CD4-positive, alpha-beta T cell treated with Interleukin-21 for 1 hour (primary cell): Measurements from ENCODE around the gene ACAP2.
"Not testable (repeated sequence)": the region's sequence is repeated elsewhere in the genome, so short reads cannot be mapped to it uniquely, and the experiment has no call there.

Experiments used
- DNase-seq: peaks from one replicate; pipeline ENCODE4 v3.0.0-alpha.2; 2020

The ACAP2 gene, protein sequence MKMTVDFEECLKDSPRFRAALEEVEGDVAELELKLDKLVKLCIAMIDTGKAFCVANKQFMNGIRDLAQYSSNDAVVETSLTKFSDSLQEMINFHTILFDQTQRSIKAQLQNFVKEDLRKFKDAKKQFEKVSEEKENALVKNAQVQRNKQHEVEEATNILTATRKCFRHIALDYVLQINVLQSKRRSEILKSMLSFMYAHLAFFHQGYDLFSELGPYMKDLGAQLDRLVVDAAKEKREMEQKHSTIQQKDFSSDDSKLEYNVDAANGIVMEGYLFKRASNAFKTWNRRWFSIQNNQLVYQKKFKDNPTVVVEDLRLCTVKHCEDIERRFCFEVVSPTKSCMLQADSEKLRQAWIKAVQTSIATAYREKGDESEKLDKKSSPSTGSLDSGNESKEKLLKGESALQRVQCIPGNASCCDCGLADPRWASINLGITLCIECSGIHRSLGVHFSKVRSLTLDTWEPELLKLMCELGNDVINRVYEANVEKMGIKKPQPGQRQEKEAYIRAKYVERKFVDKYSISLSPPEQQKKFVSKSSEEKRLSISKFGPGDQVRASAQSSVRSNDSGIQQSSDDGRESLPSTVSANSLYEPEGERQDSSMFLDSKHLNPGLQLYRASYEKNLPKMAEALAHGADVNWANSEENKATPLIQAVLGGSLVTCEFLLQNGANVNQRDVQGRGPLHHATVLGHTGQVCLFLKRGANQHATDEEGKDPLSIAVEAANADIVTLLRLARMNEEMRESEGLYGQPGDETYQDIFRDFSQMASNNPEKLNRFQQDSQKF

DNA sequence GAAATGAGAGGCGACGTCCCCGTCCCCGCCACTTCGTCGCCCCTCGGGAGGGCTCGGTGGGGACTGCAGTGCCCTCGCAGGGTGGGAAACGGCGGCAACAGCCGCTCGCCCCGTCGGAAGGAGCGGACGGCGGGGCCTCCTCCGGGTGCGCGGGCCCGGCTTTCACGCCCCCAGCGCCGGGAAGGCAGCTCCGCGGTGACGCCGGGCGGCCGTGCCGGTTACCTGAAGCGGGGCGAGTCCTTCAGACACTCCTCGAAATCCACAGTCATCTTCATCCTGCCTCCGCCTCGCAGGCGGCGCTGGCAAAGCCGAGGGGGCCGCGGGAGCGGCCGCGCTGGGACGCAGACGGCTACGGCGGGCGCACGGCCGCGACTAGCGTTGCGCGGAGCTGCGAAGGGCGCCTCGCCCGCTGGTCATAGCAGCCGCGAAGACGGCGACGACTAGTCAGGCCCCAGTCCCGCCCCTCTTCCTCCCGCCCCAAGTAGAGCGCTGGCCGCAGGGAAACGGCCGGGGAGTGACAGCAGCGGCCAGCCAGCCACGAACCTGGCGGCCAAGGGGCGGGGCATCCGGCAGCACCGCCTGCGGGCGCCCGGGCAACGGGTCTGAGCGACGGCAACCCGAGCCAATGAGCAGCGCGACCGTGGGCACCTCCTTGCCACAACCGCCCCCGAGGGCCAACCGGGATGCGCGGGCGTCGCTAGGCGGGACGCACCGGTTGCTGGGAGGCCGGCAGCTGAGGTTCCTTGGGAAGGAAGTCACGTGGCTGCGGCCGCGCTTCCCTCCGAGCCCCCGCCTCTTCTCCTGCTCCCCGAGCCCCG is at the start of gene ACAP2:
Gene ACAP2, minus strand, starts transcription at position 448 of the 818 bp plus-strand sequence. Its CDS starts 173 bp downstream, at position 275.
- peak; percentile 99 for DNase-seq

DNA sequence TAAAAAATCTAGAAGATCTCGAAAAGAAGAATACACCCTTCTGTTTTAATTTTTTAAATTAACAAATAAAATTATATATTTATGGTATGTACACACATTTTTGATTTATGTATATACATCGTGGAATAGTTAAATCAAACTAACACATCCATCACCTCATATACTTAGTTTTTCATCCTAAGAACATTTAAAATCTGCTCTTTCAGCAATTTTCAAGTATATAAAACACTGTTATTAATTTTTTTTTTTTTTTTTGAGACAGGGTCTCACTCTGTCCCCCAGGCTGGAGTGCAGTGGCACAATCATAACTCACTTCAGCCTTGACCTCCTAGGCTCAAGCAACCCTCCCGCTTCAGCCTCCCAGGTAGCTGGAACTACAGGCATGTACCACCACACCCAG is 32.8 kb upstream of the ACAP2 start:
- no peak for DNase-seq

DNA sequence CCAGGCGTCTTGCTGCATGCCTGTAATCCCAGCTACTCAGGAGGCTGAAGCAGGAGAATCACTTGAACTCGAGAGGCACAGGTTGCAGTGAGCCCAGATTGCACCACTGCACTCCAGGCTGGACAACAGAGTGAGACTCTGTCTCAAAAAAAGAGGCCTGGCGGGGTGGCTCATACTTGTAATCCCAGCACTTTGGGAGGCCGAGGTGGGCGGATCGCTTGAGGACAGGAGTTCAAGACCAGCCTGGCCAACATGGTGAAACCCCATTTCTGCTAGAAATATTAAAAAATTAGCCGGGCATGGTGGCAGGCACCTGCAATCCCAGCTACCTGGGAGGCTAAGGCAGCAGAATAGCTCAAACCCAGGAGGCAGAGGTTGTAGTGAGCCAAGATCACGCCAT is 32.3 kb upstream of the ACAP2 start:
- not testable (repeated sequence) for DNase-seq

DNA sequence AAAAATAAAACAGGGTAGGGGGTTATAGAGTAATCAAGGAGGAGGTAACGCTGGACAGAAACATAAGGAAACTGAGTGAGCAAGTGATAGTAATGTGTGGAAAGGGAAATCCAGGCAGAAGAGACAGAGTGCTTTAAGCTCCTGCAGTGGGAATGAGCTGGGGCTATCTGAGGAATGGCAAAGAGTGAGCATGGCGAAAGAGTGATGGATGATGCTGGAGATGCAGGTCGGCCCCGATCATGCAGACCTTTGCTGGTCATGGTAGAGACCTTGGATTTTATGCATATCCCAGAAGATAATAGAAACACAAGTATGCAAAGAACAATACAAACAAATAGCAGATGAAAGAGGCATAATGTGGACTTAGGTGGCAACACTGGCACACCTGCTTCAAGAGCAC is 26.0 kb upstream of the ACAP2 start:
- no peak for DNase-seq

DNA sequence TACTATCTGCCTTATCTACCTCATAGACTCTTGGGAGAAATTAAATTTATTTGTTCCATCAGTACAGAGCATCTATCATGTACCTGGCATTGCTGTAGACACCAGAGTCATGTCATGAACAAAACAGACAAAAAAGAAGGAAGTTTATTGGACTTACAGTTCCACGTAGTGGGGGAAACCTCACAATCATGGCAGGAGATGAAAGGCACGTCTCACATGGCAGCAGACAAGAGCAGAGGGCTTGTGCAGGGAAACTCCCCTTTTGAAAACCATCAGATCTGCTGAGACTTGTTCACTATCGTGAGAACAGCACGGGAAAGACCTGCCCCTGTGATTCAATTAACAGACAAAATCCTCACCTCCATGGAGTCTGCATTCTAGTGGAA is 25.6 kb upstream of the ACAP2 start:
- no peak for DNase-seq

DNA sequence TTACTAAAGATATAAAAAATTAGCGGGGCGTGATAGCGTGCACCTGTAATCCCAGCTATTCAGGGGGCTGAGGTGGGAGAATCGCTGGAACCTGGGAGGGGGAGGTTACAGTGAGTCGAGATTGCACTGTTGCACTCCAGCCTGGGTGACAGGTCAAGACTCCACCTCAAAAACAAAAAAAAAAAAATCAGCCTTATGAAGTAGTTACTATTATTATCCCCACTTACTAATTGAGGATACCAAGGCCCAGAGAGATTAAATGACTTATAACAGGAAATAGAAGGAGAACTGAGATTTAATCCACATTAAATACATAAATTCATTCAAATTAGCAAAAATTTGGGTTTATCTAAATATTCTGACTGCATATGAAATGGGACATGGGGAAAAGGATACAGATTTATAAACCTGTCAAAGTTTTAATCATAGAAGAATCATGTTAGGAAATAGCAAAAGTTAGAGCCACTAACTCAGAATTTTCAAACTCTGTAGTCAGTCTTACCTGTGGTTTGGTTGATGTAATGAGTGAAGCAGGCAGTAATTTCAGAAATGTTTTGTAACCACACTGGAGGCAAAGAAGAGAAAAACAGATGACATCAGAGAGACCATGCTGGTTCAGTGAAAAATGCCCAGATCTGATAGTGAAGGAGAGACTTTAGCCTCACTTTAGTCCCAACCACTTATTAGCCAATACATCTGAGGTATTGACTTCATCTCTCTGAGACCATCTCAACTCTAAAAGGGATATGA is 25.0 kb upstream of the ACAP2 start:
- DNase-seq, result no peak

DNA sequence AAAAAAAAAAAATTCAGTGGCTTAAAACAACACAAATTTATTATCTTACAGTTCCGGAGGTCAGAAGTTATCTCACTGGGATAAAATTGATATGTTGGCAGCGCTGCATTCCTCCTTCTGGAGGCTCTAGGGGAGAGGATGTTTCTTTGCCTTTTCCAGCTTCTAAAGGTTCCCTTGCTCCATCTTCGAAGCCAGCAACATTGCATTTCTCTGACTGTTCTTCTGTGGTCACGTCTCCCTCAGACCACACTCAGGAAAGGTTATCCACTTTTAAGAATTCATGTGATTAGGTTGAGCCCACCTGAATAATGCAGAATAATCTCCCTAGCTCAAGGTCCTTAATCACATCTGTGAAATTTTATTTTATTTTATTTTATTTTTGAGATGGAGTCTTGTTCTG is 23.4 kb upstream of the ACAP2 start:
- no peak for DNase-seq

DNA sequence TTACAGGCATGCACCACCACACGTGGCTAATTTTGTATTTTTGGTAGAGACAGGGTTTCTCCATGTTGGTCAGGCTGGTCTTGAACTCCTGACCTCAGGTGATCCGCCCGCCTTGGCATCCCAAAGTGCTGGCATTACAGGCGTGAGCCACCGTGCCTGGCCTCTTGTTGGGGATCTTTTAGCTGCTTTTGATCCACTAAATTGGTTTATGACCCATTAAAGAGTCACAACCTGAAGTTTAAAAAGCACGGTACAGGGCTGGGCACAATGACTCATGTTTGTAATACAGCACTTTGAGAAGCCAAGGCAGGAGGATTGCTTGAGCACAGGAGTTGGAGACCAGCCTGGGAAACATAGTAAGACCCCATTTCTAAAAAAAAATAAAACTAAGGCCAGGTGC is 20.1 kb upstream of the ACAP2 start:
- DNase-seq, result not testable (repeated sequence)

DNA sequence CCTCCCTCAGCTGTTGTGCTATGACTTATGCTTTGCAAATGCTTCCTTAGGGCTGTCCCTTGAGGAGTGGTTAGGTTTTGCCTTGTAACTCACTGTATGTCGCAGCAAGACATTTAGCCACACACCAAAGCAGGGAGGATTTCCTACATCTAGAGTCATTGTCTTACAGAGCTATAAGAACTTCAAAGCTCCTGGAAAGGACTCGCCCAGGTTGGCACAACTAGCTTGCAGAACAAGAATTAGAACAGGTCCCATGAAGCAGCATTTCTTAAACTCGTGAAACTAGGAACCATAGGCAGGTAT is 19.4 kb upstream of the ACAP2 start:
- DNase-seq, result no peak

DNA sequence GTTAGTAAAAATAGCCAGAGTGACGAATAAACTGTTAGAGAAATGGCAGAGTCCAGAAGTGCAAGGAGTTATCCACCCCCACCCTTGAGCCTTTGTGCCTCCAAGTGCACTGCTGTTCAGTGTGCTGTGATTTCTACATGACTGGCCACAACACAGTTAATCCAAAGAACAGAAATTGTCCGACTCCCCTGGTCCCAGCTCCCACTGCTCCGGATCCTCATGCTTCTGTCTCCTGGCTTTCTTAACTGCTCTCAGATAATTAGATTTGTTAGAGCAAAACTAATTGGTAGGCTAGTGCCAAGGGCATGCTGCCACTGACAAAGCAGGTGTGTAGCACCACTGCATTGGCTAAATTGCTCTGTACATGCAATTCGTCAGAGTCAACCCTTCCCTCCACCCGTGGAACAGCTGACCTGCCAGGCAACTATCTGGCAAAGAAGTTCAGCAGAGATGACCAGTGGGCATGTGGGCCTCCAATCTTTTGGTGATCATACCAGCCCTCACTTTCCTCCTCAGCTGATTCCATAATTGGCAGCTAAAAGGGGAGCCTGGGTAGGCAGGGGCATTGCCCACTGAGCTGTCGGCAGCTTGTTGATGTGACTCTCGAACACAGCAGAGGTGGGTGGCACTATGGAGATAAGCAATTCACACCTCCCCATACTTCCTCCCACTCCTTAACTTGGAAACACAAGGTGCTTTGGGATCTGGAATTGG is 18.9 kb upstream of the ACAP2 start:
- DNase-seq, result no peak

DNA sequence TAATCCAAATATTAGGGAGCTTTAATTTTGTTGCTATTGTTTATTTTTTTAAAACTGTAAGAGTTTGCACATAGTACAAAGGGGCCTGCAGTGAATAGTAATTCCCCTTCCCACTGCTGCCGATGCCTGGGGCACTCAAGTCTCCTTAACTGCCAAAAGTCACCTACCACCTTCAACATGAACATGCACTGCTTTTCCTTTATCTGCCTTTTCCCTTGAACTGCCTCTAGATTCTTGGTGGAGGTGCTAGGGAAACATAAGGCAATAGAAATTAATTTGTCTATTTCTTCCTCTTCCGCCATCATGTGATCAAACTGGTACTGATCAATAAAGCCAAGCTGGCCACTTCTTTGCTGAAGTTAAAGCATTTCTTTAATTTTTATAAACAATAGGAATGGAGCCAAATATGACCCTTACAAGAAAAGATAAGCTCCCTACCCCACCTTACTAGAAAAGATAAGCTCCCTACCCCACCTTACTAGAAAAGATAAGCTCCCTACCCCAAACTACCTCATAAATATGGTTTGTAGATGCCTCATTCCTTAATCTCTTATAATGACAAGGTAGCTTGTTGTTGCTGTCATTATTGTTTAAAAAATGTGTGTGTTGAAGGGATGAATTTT is 17.4 kb upstream of the ACAP2 start:
- no peak for DNase-seq

DNA sequence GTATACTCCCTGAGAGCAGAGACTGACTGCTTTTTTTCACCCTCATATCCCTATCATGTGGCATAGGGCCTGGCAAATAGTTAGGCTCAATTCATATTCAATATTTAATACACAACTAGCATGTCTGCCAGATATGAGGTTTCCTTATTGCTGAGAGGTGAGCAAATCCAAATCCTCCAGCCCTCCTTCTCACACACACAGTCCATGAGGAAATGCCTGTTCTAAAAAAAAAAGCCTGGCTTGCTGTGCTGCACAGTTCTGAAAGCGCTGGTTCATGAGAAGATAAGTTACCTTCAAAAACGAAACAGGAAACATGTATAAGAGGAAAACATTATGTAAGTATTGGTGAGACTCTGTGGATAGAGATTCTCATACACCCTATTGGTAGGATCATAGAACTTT is 15.5 kb upstream of the ACAP2 start:
- peak; percentile 42 for DNase-seq

DNA sequence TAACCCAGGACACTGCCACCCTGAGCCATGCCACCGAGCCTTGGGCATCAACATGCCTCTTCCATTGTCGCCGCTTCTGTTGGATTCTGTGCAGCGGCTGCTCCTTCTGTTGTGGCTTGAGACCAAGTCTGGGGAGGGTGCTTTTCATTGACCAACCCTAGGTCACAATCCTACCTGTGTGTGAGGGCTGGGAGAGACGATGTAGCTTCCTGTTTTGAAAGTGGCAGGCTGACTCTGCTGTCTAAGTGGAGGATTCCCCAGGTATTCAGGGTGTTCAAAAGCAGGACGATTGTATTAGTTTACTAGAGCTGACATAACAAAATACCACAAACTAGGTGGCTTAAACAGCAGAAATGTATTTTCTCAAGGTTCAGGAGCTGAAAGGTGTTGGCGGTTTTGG is 13.0 kb upstream of the ACAP2 start:
- DNase-seq, result no peak

DNA sequence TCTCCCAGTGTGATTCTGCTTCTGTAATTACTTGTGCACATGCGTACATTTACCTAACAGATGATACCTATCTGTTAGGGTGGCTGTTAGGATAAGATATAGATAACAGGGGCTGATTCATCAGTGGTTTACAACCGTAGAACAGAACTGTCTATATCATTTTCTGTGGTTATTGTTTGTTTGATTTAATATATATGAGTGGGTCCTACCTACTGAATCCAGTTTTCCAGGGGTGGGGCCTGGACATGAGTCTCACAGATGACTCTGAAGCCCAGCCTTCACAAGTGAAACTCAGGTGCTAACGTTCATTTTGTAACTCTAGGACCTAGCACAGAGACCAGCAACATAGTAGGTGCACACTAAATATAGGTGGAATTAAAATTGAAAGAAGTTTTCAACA is 10.4 kb upstream of the ACAP2 start:
- no peak for DNase-seq

DNA sequence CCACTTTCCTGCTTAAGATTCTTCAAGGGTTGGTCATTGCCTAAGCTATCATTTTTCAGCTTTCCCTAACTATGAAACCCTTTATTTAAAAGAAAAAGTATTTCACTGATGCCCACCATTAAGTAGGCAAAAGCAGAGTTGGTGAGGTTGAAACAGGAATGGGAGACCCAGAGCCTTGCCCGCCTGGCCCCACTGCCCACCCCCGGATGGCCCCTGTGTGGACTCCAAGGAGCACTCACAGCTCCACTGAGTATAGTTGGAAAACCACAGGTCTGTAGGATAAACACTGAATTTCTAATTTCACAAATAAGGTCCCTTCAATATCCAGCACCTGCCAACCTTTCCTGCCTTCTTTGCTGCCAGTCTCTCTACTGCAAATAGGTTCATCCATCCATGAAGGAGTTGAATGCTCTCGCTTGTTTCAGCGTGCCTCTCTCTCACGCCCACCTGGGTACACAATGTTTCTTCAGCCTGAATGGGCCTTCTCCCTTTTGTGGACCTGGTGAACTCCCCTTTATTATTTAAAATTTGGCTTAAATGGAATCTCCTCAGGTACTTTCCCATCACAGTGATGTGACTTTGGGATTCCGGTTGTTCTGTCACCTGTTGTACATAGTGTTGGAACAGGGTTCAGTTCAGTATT is 8.7 kb upstream of the ACAP2 start:
- DNase-seq, result no peak

DNA sequence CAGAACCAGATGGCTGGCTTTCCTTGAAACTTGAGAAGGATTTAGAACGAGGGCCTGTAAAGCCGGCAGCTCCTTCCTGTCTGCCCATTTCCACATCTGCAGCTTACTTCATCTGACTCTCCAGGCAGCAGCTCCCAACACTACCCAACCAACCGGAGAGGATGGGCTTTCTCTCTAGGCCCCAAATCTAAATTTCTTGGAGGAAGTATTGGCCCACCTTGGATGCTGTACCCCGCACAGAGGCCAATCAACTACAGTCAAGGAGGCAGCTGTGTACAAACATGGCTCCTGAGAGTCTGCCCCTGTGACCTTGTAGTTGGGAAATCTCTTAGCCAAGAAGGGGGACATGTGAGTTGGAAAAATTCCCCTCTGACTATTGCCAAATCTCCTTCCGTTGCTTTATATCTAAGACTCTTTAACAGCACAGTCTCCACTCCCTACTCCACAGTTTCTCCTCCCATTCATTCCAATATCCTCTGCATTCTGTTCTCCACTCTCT is 8.0 kb upstream of the ACAP2 start:
- no peak for DNase-seq

DNA sequence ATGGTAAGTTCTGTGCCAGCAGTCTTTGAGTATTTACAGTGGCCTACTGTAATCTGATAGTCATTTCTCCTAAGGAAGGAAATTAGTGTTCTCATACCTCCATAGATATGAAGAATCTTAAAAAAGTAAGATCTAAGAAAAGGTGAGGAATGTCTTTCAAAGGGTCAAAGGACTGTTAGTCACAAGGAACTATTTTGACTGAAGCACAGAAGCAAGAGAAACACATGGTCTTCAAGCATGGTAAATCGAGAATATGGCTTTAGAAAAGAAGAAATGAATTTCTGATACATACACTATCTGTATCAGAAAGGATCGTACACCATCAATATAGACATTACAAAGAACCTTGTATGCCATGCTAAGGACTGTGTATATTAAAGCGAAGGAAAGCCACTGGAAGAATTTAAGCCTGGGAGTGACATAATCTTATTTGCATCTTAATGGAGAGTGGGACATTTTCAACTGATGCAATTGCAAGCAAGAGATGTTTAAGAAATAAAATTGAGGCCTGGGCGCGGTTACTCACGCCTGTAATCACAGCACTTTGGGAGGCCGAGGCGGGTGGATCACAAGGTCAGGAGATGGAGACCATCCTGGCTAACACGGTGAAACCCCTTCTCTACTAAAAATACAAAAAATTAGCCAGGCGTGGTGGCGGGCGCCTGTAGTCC is 5.5 kb upstream of the ACAP2 start:
- DNase-seq, result no peak

DNA sequence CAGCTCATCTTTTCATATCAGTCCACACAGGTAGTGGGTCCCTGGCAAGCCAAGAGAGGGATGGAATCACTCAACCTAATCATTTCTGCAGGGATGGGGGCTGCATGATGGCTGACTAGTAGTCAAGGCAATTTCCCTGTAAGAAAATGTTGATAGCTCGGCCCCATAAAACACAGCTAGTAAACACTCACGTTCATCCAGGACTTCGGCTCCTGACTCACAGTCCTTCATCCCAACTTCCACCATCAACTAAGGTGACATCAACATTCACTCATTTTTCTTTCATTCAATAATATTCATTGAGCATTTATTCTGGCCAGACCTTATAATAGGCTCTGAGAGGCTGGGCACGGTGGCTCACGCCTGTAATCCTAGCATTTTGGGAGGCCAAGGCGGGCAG is 4.4 kb upstream of the ACAP2 start:
- DNase-seq, result no peak

DNA sequence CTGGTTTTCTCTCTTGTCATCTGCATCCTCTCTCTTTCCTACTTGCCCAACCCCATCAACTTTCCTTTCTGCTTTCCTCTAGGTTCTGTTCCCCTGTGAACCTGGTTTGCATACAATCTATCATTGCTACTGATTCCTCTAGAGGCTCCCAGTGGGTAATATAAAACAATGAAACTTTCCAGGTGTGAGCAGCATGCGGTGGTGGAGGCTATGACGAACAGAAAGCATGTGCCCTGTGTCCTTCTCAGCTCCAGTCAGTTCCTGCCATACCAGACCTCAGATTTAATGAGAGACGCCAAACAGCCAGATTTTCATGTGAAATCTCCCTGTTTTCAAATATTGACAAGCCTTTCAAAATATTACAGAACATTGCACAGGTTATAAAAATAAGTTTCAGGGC is 3.5 kb upstream of the ACAP2 start:
- no peak for DNase-seq

DNA sequence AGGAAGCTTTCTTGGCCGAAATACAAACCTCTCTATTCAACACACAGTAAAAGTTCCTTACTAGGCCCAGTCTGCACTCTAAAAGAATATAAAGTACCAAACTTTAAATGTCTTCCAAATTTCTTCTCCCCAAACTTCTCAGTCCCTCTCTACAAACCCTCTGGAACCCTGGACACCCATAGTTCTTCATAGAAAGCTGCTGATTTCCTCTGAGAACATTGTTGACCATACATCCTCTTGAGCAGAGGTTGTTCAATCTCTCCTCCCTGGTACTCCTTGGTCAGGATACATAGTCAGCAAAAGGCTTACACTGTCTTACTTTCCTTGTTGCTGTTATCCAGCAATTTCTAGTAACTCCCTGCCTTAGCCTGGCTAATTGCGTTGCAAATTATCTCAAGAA is 3.1 kb upstream of the ACAP2 start:
- no peak for DNase-seq
